HepG2 (cell line): ENCODE results near the gene ZNF282. TPM values are rescaled to one million over a fixed set of nuclear protein-coding genes. Genes with fewer than 3 reads are reported as not detected.

ENCODE experiments used
- ARHGAP35 ChIP-seq: sonication (generic); formaldehyde crosslinking; IDR thresholded peaks from 2 replicates; pipeline ENCODE4 v1.9.0; 2022; ENCODE audit warnings: mild to moderate bottlenecking, inconsistent platforms, moderate library complexity, missing genetic modification reagents, borderline replicate concordance
- ATF7-NPFF ChIP-seq: sonication (generic); formaldehyde crosslinking; IDR thresholded peaks from 2 replicates; pipeline ENCODE4 v1.8.1; 2023; ENCODE audit warnings: mild to moderate bottlenecking, low read depth, missing genetic modification reagents, moderate library complexity
- CC2D1A ChIP-seq: sonication (generic); formaldehyde crosslinking; IDR thresholded peaks from 2 replicates; pipeline ENCODE4 v1.8.1; 2023; ENCODE audit warnings: mild to moderate bottlenecking, missing genetic modification reagents
- DR1 ChIP-seq: sonication (generic); formaldehyde crosslinking; IDR thresholded peaks from 2 replicates; pipeline ENCODE4 v1.8.0; 2021; ENCODE audit warnings: mild to moderate bottlenecking, missing genetic modification reagents, inconsistent platforms
- HNRNPK ChIP-seq: fragments of 200-400 bp; formaldehyde crosslinking; IDR thresholded peaks from 2 replicates; pipeline ENCODE4 v1.6.1; 2018; ENCODE audit warnings: low read length, low read depth, moderate library complexity, mild to moderate bottlenecking; ENCODE audit not compliant: poor library complexity, severe bottlenecking
- NAIF1 ChIP-seq: sonication (generic); formaldehyde crosslinking; IDR thresholded peaks from 2 replicates; pipeline ENCODE4 v1.5.0; 2020; ENCODE audit warnings: mild to moderate bottlenecking, missing genetic modification reagents, borderline replicate concordance
- NFE2L1 ChIP-seq: sonication (generic); formaldehyde crosslinking; IDR thresholded peaks from 2 replicates; pipeline ENCODE4 v1.4.0; 2020; ENCODE audit warnings: missing genetic modification reagents, mild to moderate bottlenecking, borderline replicate concordance
- NFIC ChIP-seq: IDR thresholded peaks from 2 replicates; pipeline ENCODE4 v1.6.1; 2012; ENCODE audit warnings: mild to moderate bottlenecking, low read length, inconsistent platforms
- NR1H2 ChIP-seq: sonication (generic); formaldehyde crosslinking; IDR thresholded peaks from 2 replicates; pipeline ENCODE4 v1.8.1; 2022; ENCODE audit warnings: low read depth, missing genetic modification reagents, borderline replicate concordance
- RBFOX2 ChIP-seq: fragments of 200-400 bp; formaldehyde crosslinking; IDR thresholded peaks from 2 replicates; pipeline ENCODE4 v1.6.1; 2017; ENCODE audit warnings: low read depth, mild to moderate bottlenecking, low read length
- XBP1 ChIP-seq: sonication (generic); formaldehyde crosslinking; IDR thresholded peaks from 2 replicates; pipeline ENCODE4 v1.5.0; 2020; ENCODE audit warnings: missing genetic modification reagents
- ZC3H13 ChIP-seq: sonication (generic); formaldehyde crosslinking; IDR thresholded peaks from 2 replicates; pipeline ENCODE4 v1.8.1; 2023; ENCODE audit warnings: mild to moderate bottlenecking, missing genetic modification reagents, moderate library complexity
- ZHX2 ChIP-seq, 2 experiments: sonication (generic) in 1 of 2; formaldehyde crosslinking in 1 of 2; IDR thresholded peaks; 2 replicates each; pipeline versions ENCODE4 v1.6.1 to v1.9.0; 2014 to 2022; ENCODE audit warnings: antibody characterized with exemption in 1 of 2, borderline replicate concordance in 1 of 2, inconsistent platforms in 1 of 2, low read depth in 1 of 2, missing genetic modification reagents in 1 of 2
- ZNF224 ChIP-seq: sonication (generic); formaldehyde crosslinking; IDR thresholded peaks from 2 replicates; pipeline ENCODE4 v1.5.0; 2020; ENCODE audit warnings: mild to moderate bottlenecking, missing genetic modification reagents
- ZNF256 ChIP-seq: sonication (generic); formaldehyde crosslinking; conservative IDR thresholded peaks from 2 replicates; pipeline ENCODE4 v1.4.0; 2020; ENCODE audit warnings: missing genetic modification reagents
- ZNF274 ChIP-seq: sonication (generic); formaldehyde crosslinking; IDR thresholded peaks from 2 replicates; pipeline ENCODE4 v1.5.1; 2020; ENCODE audit warnings: mild to moderate bottlenecking, missing genetic modification reagents
- ZNF329 ChIP-seq: sonication (generic); formaldehyde crosslinking; IDR thresholded peaks from 2 replicates; pipeline ENCODE4 v1.9.0; 2021; ENCODE audit warnings: low read depth, mild to moderate bottlenecking, missing genetic modification reagents
- ZNF367 ChIP-seq: sonication (generic); formaldehyde crosslinking; IDR thresholded peaks from 2 replicates; pipeline ENCODE4 v1.4.0; 2020; ENCODE audit warnings: missing genetic modification reagents, borderline replicate concordance
- ZNF598 ChIP-seq: sonication (generic); formaldehyde crosslinking; IDR thresholded peaks from 2 replicates; pipeline ENCODE4 v1.5.1; 2020; ENCODE audit warnings: mild to moderate bottlenecking, missing genetic modification reagents, borderline replicate concordance
- ZNF674 ChIP-seq: sonication (generic); formaldehyde crosslinking; IDR thresholded peaks from 2 replicates; pipeline ENCODE4 v1.5.0; 2020; ENCODE audit warnings: low read depth, mild to moderate bottlenecking, missing genetic modification reagents
- ZNF704 ChIP-seq: sonication (generic); formaldehyde crosslinking; IDR thresholded peaks from 2 replicates; pipeline ENCODE4 v1.8.1; 2023; ENCODE audit warnings: mild to moderate bottlenecking, inconsistent platforms, moderate library complexity, missing genetic modification reagents, borderline replicate concordance
- ZNF746 ChIP-seq: sonication (generic); formaldehyde crosslinking; IDR thresholded peaks from 2 replicates; pipeline ENCODE4 v1.8.0; 2022; ENCODE audit warnings: mild to moderate bottlenecking, missing genetic modification reagents
- polyA plus RNA-seq, 8 experiments: library from polyadenylated mRNA; depleted of rRNA in 3 of 8; stranded (reverse) in 7 of 8; unstranded in 1 of 8; fragments of >200 nt; fragmentation: Illumina TruSeq in 4 of 8; extraction: Trizol in 4 of 8; gene quantifications; 2 replicates each; pipeline versions ENCODE4 v1.2.1 to v1.2.3, GENCODE V29; 2011 to 2016; ENCODE audit warnings: low read depth in 4 of 8, missing spikeins in 1 of 8, mixed read lengths in 1 of 8; ENCODE audit not compliant: insufficient read depth in 1 of 8
- total RNA-seq, 5 experiments: library from RNA; depleted of rRNA; stranded (reverse); fragments of >200 nt; fragmentation: Illumina TruSeq; extraction: Trizol; gene quantifications; 2 replicates each; pipeline ENCODE4 v1.2.3, GENCODE V29; 2016; ENCODE audit warnings: low read depth in 1 of 5

The ZNF282 gene
- total and polyA plus RNA-seq, 2 of the 13 experiments (the other 11 are each of a cell fraction or from before 2014, with no cell fraction given) = 9.1 to 20.9 TPM

GRCh38 chr7:149147752-149148653 lies 47.3 kb upstream of the ZNF282 start (continued):
- TF ChIP-seq ZNF329 (CRISPR knock-in tag) = no peak
- no peak for TF ChIP-seq ZNF224
- TF ChIP-seq ZNF674 (CRISPR knock-in tag) = no peak
- peak; percentile 74; the same call in 1 of the 2 replicates for TF ChIP-seq ZNF598 (CRISPR knock-in tag)
- no peak; the same call in 1 of the 2 replicates for TF ChIP-seq ZNF256
- TF ChIP-seq ZHX2 (IDR thresholded peaks at IDR 0.05; ENCODE audit: low read depth) = no peak
- no peak for TF ChIP-seq ZHX2 (CRISPR knock-in tag; IDR thresholded peaks at IDR 0.05; ENCODE audit: borderline replicate concordance)
- TF ChIP-seq XBP1 (CRISPR knock-in tag) = no peak
- peak; percentile 48 for TF ChIP-seq RBFOX2
- 0 out of 2 replicates have a peak, but pooled peaks have one; percentile 27 for TF ChIP-seq DR1 (CRISPR knock-in tag)
- 0 out of 2 replicates have a peak, but pooled peaks have one; percentile 50 for TF ChIP-seq ZNF746
- no peak for TF ChIP-seq NFIC
- no peak for TF ChIP-seq ZNF704 (CRISPR knock-in tag)
- no peak for TF ChIP-seq NR1H2 (CRISPR knock-in tag)
- peak; percentile 60; the same call in 1 of the 2 replicates for TF ChIP-seq ATF7-NPFF (CRISPR knock-in tag)
- no peak for TF ChIP-seq ARHGAP35 (CRISPR knock-in tag)
- peak; percentile 30; the same call in 1 of the 2 replicates for TF ChIP-seq ZNF274 (CRISPR knock-in tag)
- no peak for TF ChIP-seq ZC3H13
- peak; percentile 43; the same call in 1 of the 2 replicates for TF ChIP-seq ZNF367
- TF ChIP-seq NFE2L1 (CRISPR knock-in tag) = no peak
- no peak for TF ChIP-seq CC2D1A (CRISPR knock-in tag)
- no peak for TF ChIP-seq NAIF1 (CRISPR knock-in tag)
- TF ChIP-seq HNRNPK = peak; percentile 18
